Adrenal gland (tissue), 12 donors: ENCODE measurements around the gene ABHD6. TPM values are rescaled to one million over a fixed set of nuclear protein-coding genes. Genes with fewer than 3 reads are reported as not detected.
A peak's percentile ranks its signal among the peaks of the same experiment; 100 is the strongest.

ENCODE experiments used
- DNase-seq, 7 donors: peaks; one replicate each; pipeline ENCODE4 v3.0.0-alpha.2; 2019 to 2020
- H3K27ac ChIP-seq, 5 donors: fragments of 200-600 bp; sonication (generic) in 4 of 5; 1 replicate in 3 of 5; 2 replicates in 2 of 5; pipeline versions ENCODE4 v1.5.1 to v1.8.0; 2016 to 2020; ENCODE audit warnings: mild to moderate bottlenecking in 1 of 5
- H3K27me3 ChIP-seq: fragments of 200-600 bp; 2 replicates; pipeline ENCODE4 v1.8.0; 2021
- H3K36me3 ChIP-seq, 2 donors: fragments of 200-600 bp; replicated peaks in 1 of 2; 1 replicate in 1 of 2; 2 replicates in 1 of 2; pipeline versions ENCODE4 v1.5.1 to v1.8.0; 2018 to 2022
- H3K4me1 ChIP-seq, 2 donors: fragments of 200-600 bp; replicated peaks in 1 of 2; 1 replicate in 1 of 2; 2 replicates in 1 of 2; pipeline versions ENCODE4 v1.5.1 to v1.8.0; 2018 to 2021
- H3K4me3 ChIP-seq, 4 donors: fragments of 200-600 bp; sonication (generic) in 3 of 4; one replicate each; pipeline ENCODE4 v1.5.1; 2016 to 2018
- H3K9me3 ChIP-seq, 3 donors: fragments of 200-600 bp; sonication (generic) in 1 of 3; replicated peaks in 1 of 3; 1 replicate in 2 of 3; 2 replicates in 1 of 3; pipeline versions ENCODE4 v1.5.1 to v1.8.0; 2016 to 2021
- POLR2A ChIP-seq, 2 donors: fragments of 450-650 bp; IDR thresholded peaks; one replicate each; pipeline ENCODE4 v1.6.1; 2017; ENCODE audit warnings: antibody characterized with exemption in 2 of 2, mild to moderate bottlenecking in 2 of 2, moderate library complexity in 1 of 2
- WGBS, 4 donors: extraction: QIAGEN DNeasy Blood & Tissue Kit in 2 of 4; methylation state at CpG; one replicate each; pipeline versions ENCODE4 v1.1.5 to v1.1.7; 2013 to 2017; 5-methylcytosine and 5-hydroxymethylcytosine counted together
- intact Hi-C, 2 donors: fragments of 100-400 bp; cut with DNase I; formaldehyde crosslinking; loops; one replicate each; pipeline versions ENCODE4 v1.14.1 to v1.15.0; 2022 to 2023
- polyA plus RNA-seq, 3 donors: library from polyadenylated mRNA; stranded (reverse); fragments of 200-250 nt in 2 of 3; fragments of 350-450 nt in 1 of 3; fragmentation: Illumina TruSeq in 1 of 3; extraction: RNeasy Lipid Tissue Mini Kit (QIAGEN cat#74804) in 1 of 3; gene quantifications; one replicate each; pipeline ENCODE4 v1.2.3, GENCODE V29; 2013 to 2014
- total RNA-seq, 9 donors: library from RNA; depleted of rRNA in 4 of 9; stranded (reverse); fragments of >200 nt in 4 of 9; fragments of 120-200 nt in 1 of 9; fragmentation: NEBNext Ultra II Directional in 1 of 9; extraction: Animal tissue kit (Norgen Biotek cat#: 25700) in 1 of 9; gene quantifications; one replicate each; pipeline versions ENCODE4 v1.1.0 to v1.2.4, GENCODE V29; 2013 to 2023
- TF ChIP-seq, protein P1 (sequence below), 6 experiments: fragments of 450-650 bp in 4 of 6; fragments of 200-600 bp in 2 of 6; sonication (generic) in 1 of 6; IDR thresholded peaks; 1 replicate in 5 of 6; 2 replicates in 1 of 6; pipeline versions ENCODE4 v1.5.1 to v1.8.0; 2016 to 2021; ENCODE audit warnings: antibody characterized with exemption in 6 of 6, mild to moderate bottlenecking in 2 of 6, moderate library complexity in 1 of 6
- donor health status: healthy with polysubstance abuse.
- donor health status: Bipolar disorder and iron deficiency.
- donor health status: DM: yes; HTN: yes; CAD: no.
- donor health status: DM: no; HTN: no; CAD: no.
- donor health status: DM: no; HTN: no; CAD: no.
- donor health status: DM: yes; HTN: yes; CAD: no.

Gene ABHD6
- total and polyA plus RNA-seq, 12 donors: 10.2 to 57.3 (median 27.7) TPM

DNA sequence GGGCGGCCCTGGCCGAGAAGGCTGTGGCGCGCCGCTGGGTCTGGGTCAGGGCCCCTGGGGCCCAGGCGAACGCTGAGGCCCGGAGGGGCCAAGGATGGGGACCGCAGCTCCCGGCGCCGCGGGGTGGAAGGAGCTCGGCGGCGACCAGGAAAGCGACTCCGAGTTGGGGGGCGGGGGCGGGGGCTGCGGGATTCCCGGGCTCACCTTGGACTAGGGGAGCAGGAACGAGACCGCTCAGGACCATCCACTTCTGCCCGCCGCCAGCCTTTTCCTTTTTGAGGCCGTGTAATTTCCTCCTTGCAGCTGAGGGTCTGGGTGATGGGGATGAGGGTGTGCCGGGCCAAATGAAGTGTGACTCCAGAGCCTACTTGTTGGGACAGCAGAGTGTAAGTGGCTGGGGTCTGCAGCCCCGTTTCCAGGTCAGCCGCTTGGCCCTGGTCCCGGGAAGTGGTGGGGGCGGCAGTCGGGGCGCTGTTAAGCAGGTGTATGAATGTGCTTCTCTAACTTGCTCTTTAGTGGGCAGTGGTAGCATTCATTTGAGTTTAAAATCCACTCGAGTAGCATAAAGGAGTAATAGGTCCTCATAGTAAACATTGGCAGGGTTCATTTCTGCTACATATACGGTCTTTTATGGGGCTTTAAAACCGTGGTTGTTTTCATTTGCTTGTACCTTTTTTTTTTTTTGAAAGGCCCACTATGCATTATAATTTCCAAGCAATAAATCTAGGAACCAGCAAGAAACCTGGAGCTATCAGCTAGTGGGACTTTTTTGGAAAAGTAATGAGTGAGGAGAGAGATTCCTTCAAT lies 95.8 kb downstream of the ABHD6 start:
- Histone ChIP-seq H3K27ac (peak overlapping the region in 3 of 5 donors; percentile 44 to 70 (median 62)), H3K9me3 (no peaks in the 10 kb centered on the region), H3K4me1 (peaks cover 10 to 32% of the 10 kb centered on the region in 2 donors), H3K4me3 (peak overlapping the region in 3 of 4 donors; percentile 37 to 89 (median 54)), H3K36me3 (no peaks in the 10 kb centered on the region), H3K27me3 (no peaks in the 10 kb centered on the region)
- peak in 3 of 7 donors; percentile 20 to 23 (median 22) for DNase-seq
- no peak for TF ChIP-seq POLR2A (IDR thresholded peaks at IDR 0.05)
- TF ChIP-seq, protein P1, sequence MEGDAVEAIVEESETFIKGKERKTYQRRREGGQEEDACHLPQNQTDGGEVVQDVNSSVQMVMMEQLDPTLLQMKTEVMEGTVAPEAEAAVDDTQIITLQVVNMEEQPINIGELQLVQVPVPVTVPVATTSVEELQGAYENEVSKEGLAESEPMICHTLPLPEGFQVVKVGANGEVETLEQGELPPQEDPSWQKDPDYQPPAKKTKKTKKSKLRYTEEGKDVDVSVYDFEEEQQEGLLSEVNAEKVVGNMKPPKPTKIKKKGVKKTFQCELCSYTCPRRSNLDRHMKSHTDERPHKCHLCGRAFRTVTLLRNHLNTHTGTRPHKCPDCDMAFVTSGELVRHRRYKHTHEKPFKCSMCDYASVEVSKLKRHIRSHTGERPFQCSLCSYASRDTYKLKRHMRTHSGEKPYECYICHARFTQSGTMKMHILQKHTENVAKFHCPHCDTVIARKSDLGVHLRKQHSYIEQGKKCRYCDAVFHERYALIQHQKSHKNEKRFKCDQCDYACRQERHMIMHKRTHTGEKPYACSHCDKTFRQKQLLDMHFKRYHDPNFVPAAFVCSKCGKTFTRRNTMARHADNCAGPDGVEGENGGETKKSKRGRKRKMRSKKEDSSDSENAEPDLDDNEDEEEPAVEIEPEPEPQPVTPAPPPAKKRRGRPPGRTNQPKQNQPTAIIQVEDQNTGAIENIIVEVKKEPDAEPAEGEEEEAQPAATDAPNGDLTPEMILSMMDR (IDR thresholded peaks at IDR 0.05): no peak
- intact Hi-C loops: loop anchor here in 1 of 2 donors (10.0 kb wide), 1 partner anchor 51 kb away; no protein-coding TSS in a partner anchor
- 0 to 1% (median 0%) methylated on average over 11 to 37 of the region's 37 CpGs for WGBS, 4 donors

GRCh38 chr3:58334013-58334321 lies 96.4 kb downstream of the ABHD6 start:
- TF ChIP-seq POLR2A (IDR thresholded peaks at IDR 0.05): no peak
- TF ChIP-seq, protein P1 (IDR thresholded peaks at IDR 0.05): no peak
- Histone ChIP-seq H3K27me3 (no peaks in the 10 kb centered on the region), H3K4me1 (peaks cover 10 to 32% of the 10 kb centered on the region in 2 donors), H3K36me3 (no peaks in the 10 kb centered on the region), H3K4me3 (peak overlapping the region in 1 of 4 donors; percentile 89), H3K9me3 (no peaks in the 10 kb centered on the region), H3K27ac (no peak overlapping the region)
- intact Hi-C loops: loop anchor here in 1 of 2 donors (10.0 kb wide), 1 partner anchor 51 kb away; no protein-coding TSS in a partner anchor
- 30 to 46% (median 37%) methylated on average over 4 of the region's 4 CpGs for WGBS, 4 donors
- DNase-seq: no peak

- Histone ChIP-seq H3K4me1 (peaks cover 10 to 32% of the 10 kb centered on the region in 2 donors), H3K4me3 (peak overlapping the region in 1 of 4 donors; percentile 89), H3K9me3 (no peaks in the 10 kb centered on the region), H3K27ac (peak overlapping the region in 1 of 5 donors; percentile 52), H3K36me3 (no peaks in the 10 kb centered on the region), H3K27me3 (no peaks in the 10 kb centered on the region)
- intact Hi-C loops: loop anchor here in 1 of 2 donors (10.0 kb wide), 1 partner anchor 50 kb away; no protein-coding TSS in a partner anchor
- no peak for TF ChIP-seq POLR2A (IDR thresholded peaks at IDR 0.05)
- TF ChIP-seq, protein P1 (IDR thresholded peaks at IDR 0.05): no peak
- DNase-seq: no peak
- 79 to 91% (median 86%) methylated on average over 1 of the region's 1 CpG for WGBS, 4 donors
Measured at GRCh38 chr3:58334506-58334884, 96.9 kb downstream of the ABHD6 start.

DNA sequence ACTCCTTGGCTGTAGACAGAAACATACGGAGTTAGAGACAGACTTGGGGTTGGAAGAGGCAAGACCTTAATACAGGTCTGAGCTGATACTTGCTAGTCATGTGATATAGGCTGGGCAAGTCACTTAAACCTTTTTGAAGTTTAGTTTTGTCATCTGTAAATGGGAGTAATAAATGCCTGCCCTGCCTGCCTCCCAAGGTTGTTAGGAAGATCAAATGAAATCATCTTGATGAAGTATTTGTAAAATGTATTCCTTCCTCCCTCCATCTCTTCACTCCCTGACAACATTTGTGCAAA lies 98.0 kb downstream of the ABHD6 start:
- Histone ChIP-seq H3K4me3 (no peak overlapping the region), H3K27me3 (no peaks in the 10 kb centered on the region), H3K27ac (peak overlapping the region in 4 of 5 donors; percentile 35 to 81 (median 66)), H3K9me3 (no peaks in the 10 kb centered on the region), H3K4me1 (peaks cover 10 to 32% of the 10 kb centered on the region in 2 donors), H3K36me3 (no peaks in the 10 kb centered on the region)
- TF ChIP-seq, protein P1 (IDR thresholded peaks at IDR 0.05): no peak
- TF ChIP-seq POLR2A (IDR thresholded peaks at IDR 0.05): no peak
- DNase-seq: no peak
- intact Hi-C loops: loop anchor here in 1 of 2 donors (10.0 kb wide), 1 partner anchor 49 kb away; no protein-coding TSS in a partner anchor
- 18 to 29% (median 21%) methylated on average over 1 of the region's 1 CpG for WGBS, 4 donors
